Suprapubic skin (tissue), 4 donors: ENCODE results near the gene SLC22A4.

Experiments used
- CTCF ChIP-seq, 2 donors: fragments of 200-600 bp in 1 of 2; fragments of 450-650 bp in 1 of 2; sonication (generic) in 1 of 2; IDR thresholded peaks; one replicate each; pipeline ENCODE4 v1.5.1; 2016 to 2019; ENCODE audit warnings: antibody characterized with exemption in 2 of 2, mild to moderate bottlenecking in 1 of 2, moderate library complexity in 1 of 2
- EP300 ChIP-seq: sonication (generic); formaldehyde crosslinking; IDR thresholded peaks from one replicate; pipeline ENCODE4 v1.6.1; 2017; ENCODE audit warnings: antibody characterized with exemption
- POLR2A ChIP-seq, 2 donors: fragments of 450-650 bp; IDR thresholded peaks; one replicate each; pipeline ENCODE4 v1.6.1; 2017; ENCODE audit warnings: antibody characterized with exemption in 2 of 2, mild to moderate bottlenecking in 2 of 2, moderate library complexity in 2 of 2
- POLR2AphosphoS5 ChIP-seq, 3 donors: sonication (generic); formaldehyde crosslinking; IDR thresholded peaks; one replicate each; pipeline ENCODE4 v1.6.1; 2017; ENCODE audit warnings: antibody characterized with exemption in 3 of 3

GRCh38 chr5:132389051-132389331, 94.8 kb downstream of the SLC22A4 start:
- no peak for TF ChIP-seq POLR2AphosphoS5 (IDR thresholded peaks at IDR 0.05)
- TF ChIP-seq CTCF (IDR thresholded peaks at IDR 0.05): no peak
- no peak for TF ChIP-seq POLR2A (IDR thresholded peaks at IDR 0.05)
- TF ChIP-seq EP300: no peak
